Upper lobe of left lung (tissue), 6 donors: Measurements from ENCODE around the gene EPS8L2. TPM values are rescaled to one million over a fixed set of nuclear protein-coding genes. Genes with fewer than 3 reads are reported as not detected.
A peak's percentile ranks its signal among the peaks of the same experiment; 100 is the strongest.

ENCODE experiments used
- ATAC-seq, 2 donors: fragments of 200-7000 bp; cut with Tn5 transposase; one replicate each; pipeline ENCODE4 v1.9.1; 2022; ENCODE audit warnings: mild to moderate bottlenecking in 2 of 2, moderate library complexity in 2 of 2; ENCODE audit not compliant: low FRiP score in 2 of 2
- DNase-seq, 2 donors: peaks; one replicate each; pipeline ENCODE4 v3.0.0-alpha.2; 2019 to 2020
- H3K27ac ChIP-seq, 4 donors: fragments of 200-600 bp; sonication (generic); one replicate each; pipeline ENCODE4 v1.5.1; 2016 to 2019
- H3K27me3 ChIP-seq, 4 donors: fragments of 200-600 bp; sonication (generic); one replicate each; pipeline ENCODE4 v1.5.1; 2017 to 2019
- H3K36me3 ChIP-seq, 4 donors: fragments of 200-600 bp; sonication (generic); one replicate each; pipeline ENCODE4 v1.5.1; 2016 to 2019
- H3K4me1 ChIP-seq, 4 donors: fragments of 200-600 bp; sonication (generic); one replicate each; pipeline ENCODE4 v1.5.1; 2018 to 2019
- H3K4me3 ChIP-seq, 4 donors: fragments of 200-600 bp; sonication (generic); one replicate each; pipeline ENCODE4 v1.5.1; 2017 to 2019; ENCODE audit warnings: mild to moderate bottlenecking in 2 of 4, moderate library complexity in 1 of 4
- H3K9me3 ChIP-seq, 4 donors: fragments of 200-600 bp; sonication (generic); one replicate each; pipeline ENCODE4 v1.5.1; 2018 to 2019
- CTCF ChIP-seq, 6 experiments: fragments of 450-650 bp in 4 of 6; fragments of 200-600 bp in 2 of 6; sonication (generic) in 2 of 6; IDR thresholded peaks; one replicate each; pipeline ENCODE4 v1.5.1; 2016 to 2019; ENCODE audit warnings: antibody characterized with exemption in 6 of 6
- EP300 ChIP-seq, 4 donors: sonication (generic); formaldehyde crosslinking; IDR thresholded peaks; one replicate each; pipeline ENCODE4 v1.5.1; 2017; ENCODE audit warnings: antibody characterized with exemption in 4 of 4, control low read depth in 2 of 4
- POLR2AphosphoS5 ChIP-seq, 2 donors: sonication (generic); formaldehyde crosslinking; IDR thresholded peaks; one replicate each; pipeline ENCODE4 v1.5.1; 2017; ENCODE audit warnings: antibody characterized with exemption in 2 of 2
- WGBS, 2 donors: methylation state at CpG; one replicate each; pipeline ENCODE4 v1.1.5; 2017 to 2018; 5-methylcytosine and 5-hydroxymethylcytosine counted together
- total RNA-seq, 6 donors: library from RNA; depleted of rRNA in 4 of 6; stranded (reverse); fragments of >200 nt in 4 of 6; gene quantifications; one replicate each; pipeline versions ENCODE4 v1.1.0 to v1.2.1, GENCODE V29; 2016 to 2021
- donor health status: DM: no; HTN: no; CAD: no; lungs with moderate emphysema.
- donor health status: DM: no; HTN: yes; CAD: no; lungs with severe emphysema.

The EPS8L2 gene
- total RNA-seq, 6 donors from 2014 or later: 120 to 497 (median 199) TPM

DNA sequence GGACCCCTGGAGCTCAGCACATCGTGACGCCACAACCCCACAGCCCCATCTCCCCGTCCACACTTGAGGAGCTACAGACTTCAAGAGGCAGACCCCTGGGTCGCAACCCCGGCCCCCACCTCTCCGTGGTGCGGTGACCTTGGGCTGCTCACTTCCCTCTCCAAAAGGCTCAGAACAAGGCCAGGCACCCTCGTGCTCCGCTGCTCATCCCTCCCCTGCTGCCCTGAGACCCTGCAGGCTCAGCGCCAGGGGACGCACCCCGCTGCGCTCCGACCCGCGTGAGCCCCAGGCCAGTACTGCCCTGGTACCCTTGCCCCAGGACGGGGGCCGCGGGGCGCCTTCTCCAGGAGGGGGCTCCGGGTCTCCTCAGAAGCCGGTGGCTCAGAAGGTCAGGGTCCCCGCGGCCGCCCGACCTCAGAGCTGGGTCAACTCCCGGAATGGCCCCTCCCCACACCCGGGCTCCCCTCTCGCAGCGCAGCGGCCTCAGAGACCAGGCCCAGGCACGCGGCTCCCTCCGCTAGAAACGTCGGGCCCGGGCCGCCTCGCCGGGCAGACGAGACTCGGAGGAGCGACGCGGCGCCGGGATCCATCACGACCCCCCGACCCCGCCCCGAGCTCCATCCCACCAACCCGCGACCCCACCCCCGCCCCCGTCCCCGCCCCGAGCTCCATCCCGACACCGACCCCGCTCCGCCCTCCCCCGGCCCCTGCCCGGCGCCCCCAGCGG lies 70.7 kb downstream of the EPS8L2 start:
- Histone ChIP-seq H3K27me3 (no peaks in the 10 kb centered on the region), H3K4me1 (peaks cover 15 to 46% (median 32%) of the 10 kb centered on the region in 4 donors), H3K9me3 (no peaks in the 10 kb centered on the region), H3K27ac (peak overlapping the region; percentile 84 to 92 (median 88)), H3K4me3 (peak overlapping the region; percentile 67 to 99 (median 88)), H3K36me3 (peaks cover 1 to 27% (median 22%) of the 10 kb centered on the region in 4 donors)
- TF ChIP-seq EP300 (IDR thresholded peaks at IDR 0.05) (no peak), CTCF (IDR thresholded peaks at IDR 0.05) (no peak), POLR2AphosphoS5 (IDR thresholded peaks at IDR 0.05) (no peak)
- DNase-seq (peak in 1 of 2 donors; percentile 88), ATAC-seq (peak in 1 of 2 donors; percentile 69)
- 0 to 3% methylated on average over 16 to 19 of the region's 65 CpGs for WGBS, 2 donors

Other genes with a start within 250 kb of the EPS8L2 start
- 100 to 1,000 TPM; 236 to 374 (median 339) TPM for gene RNH1, start 199.0 kb upstream of the EPS8L2 start, total RNA-seq
- gene HRAS, start 170.7 kb upstream of the EPS8L2 start, total RNA-seq: 10 to 100 TPM; 45.5 to 85.0 (median 59.9) TPM
- 10 to 100 TPM in 1 of 6 donors, 1 to 10 TPM in 5; 3.5 to 11.5 (median 5.8) TPM for gene LRRC56, start 168.7 kb upstream of the EPS8L2 start, total RNA-seq
- 10 to 100 TPM in 2 of 6 donors, 1 to 10 TPM in 4; 4.6 to 32.5 (median 6.7) TPM for gene LMNTD2, start 145.5 kb upstream of the EPS8L2 start, total RNA-seq
- 100 to 1,000 TPM in 5 of 6 donors, 10 to 100 TPM in 1; 80.2 to 222 (median 129) TPM for gene RASSF7, start 145.3 kb upstream of the EPS8L2 start, total RNA-seq
- 10 to 100 TPM; 25.7 to 93.2 (median 37.9) TPM for gene PHRF1, start 129.8 kb upstream of the EPS8L2 start, total RNA-seq
- 100 to 1,000 TPM in 2 of 6 donors, 10 to 100 TPM in 4; 32.6 to 123 (median 56.2) TPM for gene IRF7, start 90.3 kb upstream of the EPS8L2 start, total RNA-seq
- gene CDHR5, start 81.3 kb upstream of the EPS8L2 start, total RNA-seq: under 1 TPM in 1 of 6 donors, not detected in 5; 0.40 TPM
- gene SCT, start 79.0 kb upstream of the EPS8L2 start, total RNA-seq: under 1 TPM in 1 of 6 donors, not detected in 5; 0.72 TPM
- 1 to 10 TPM in 3 of 6 donors, under 1 TPM in 1, not detected in 2; 0.54 to 4.2 (median 1.5) TPM for gene DRD4, start 69.0 kb upstream of the EPS8L2 start, total RNA-seq
- gene DEAF1, start 11.0 kb upstream of the EPS8L2 start, total RNA-seq: 10 to 100 TPM; 23.9 to 87.3 (median 35.6) TPM
- gene TMEM80, start 10.4 kb upstream of the EPS8L2 start, total RNA-seq: 10 to 100 TPM; 28.6 to 62.9 (median 36.1) TPM
- gene TALDO1, start 41.2 kb downstream of the EPS8L2 start, total RNA-seq: 100 to 1,000 TPM; 163 to 313 (median 217) TPM
- 10 to 100 TPM; 14.8 to 77.7 (median 63.6) TPM for gene GATD1, start 71.3 kb downstream of the EPS8L2 start, total RNA-seq
- gene CEND1, start 83.9 kb downstream of the EPS8L2 start, total RNA-seq: not detected
- 10 to 100 TPM; 13.6 to 29.3 (median 22.3) TPM for gene SLC25A22, start 92.0 kb downstream of the EPS8L2 start, total RNA-seq
- gene PIDD1, start 99.0 kb downstream of the EPS8L2 start, total RNA-seq: 10 to 100 TPM in 5 of 6 donors, 1 to 10 TPM in 1; 5.2 to 76.5 (median 15.4) TPM
- gene RPLP2, start 103.7 kb downstream of the EPS8L2 start, total RNA-seq: 1,000 to 10,000 TPM in 2 of 6 donors, 100 to 1,000 TPM in 4; 451 to 1,926 (median 773) TPM
- gene PNPLA2, start 112.7 kb downstream of the EPS8L2 start, total RNA-seq: 100 to 1,000 TPM in 4 of 6 donors, 10 to 100 TPM in 2; 74.5 to 303 (median 164) TPM
- 100 to 1,000 TPM in 1 of 6 donors, 10 to 100 TPM in 5; 29.0 to 157 (median 41.4) TPM for gene CRACR2B, start 121.7 kb downstream of the EPS8L2 start, total RNA-seq
- gene CD151, start 126.7 kb downstream of the EPS8L2 start, total RNA-seq: 100 to 1,000 TPM; 179 to 545 (median 421) TPM
- 100 to 1,000 TPM in 3 of 6 donors, 10 to 100 TPM in 3; 34.1 to 168 (median 102) TPM for gene POLR2L, start 136.3 kb downstream of the EPS8L2 start, total RNA-seq
- gene TSPAN4, start 136.6 kb downstream of the EPS8L2 start, total RNA-seq: 100 to 1,000 TPM in 5 of 6 donors, 10 to 100 TPM in 1; 91.3 to 181 (median 169) TPM
- 100 to 1,000 TPM in 1 of 6 donors, 10 to 100 TPM in 5; 34.6 to 144 (median 59.1) TPM for gene CHID1, start 204.6 kb downstream of the EPS8L2 start, total RNA-seq
- 100 to 1,000 TPM in 3 of 6 donors, 10 to 100 TPM in 3; 55.7 to 273 (median 103) TPM for gene AP2A2, start 219.6 kb downstream of the EPS8L2 start, total RNA-seq